PFSK-1 (cell line): ENCODE data around the gene AP5Z1.

Experiments
- FOXP2 ChIP-seq: optimal IDR thresholded peaks from 2 replicates; pipeline ENCODE3; 2011; ENCODE audit warnings: borderline replicate concordance, control low read depth, inconsistent platforms; ENCODE audit not compliant: insufficient read depth; ENCODE audit errors: extremely low read length, extremely low read depth
- POLR2AphosphoS5 ChIP-seq: IDR thresholded peaks from 2 replicates; pipeline ENCODE4 v1.6.1; 2012; ENCODE audit warnings: low read depth, mild to moderate bottlenecking, control low read depth, low read length, moderate library complexity
- REST ChIP-seq, 2 experiments: IDR thresholded peaks; 2 replicates each; pipeline versions ENCODE4 v1.6.1 to v1.8.0; 2011 to 2012; ENCODE audit warnings: low read depth in 2 of 2, low read length in 2 of 2, control low read depth in 1 of 2, inconsistent platforms in 1 of 2, mild to moderate bottlenecking in 1 of 2, moderate library complexity in 1 of 2; ENCODE audit not compliant: insufficient read depth in 1 of 2
- SIN3A ChIP-seq: IDR thresholded peaks from 2 replicates; pipeline ENCODE4 v1.6.1; 2012; ENCODE audit warnings: mild to moderate bottlenecking, low read length, moderate library complexity, borderline replicate concordance; ENCODE audit not compliant: insufficient read depth
- TAF1 ChIP-seq: IDR thresholded peaks from 2 replicates; pipeline ENCODE4 v1.6.1; 2012; ENCODE audit warnings: low read length, control low read depth, borderline replicate concordance; ENCODE audit not compliant: insufficient read depth

Gene AP5Z1

GRCh38 chr7:4763091-4763793 is 12.2 kb upstream of the AP5Z1 start:
- TF ChIP-seq POLR2AphosphoS5 (no peak), SIN3A (no peak), FOXP2 (no peak), TAF1 (no peak), REST (IDR thresholded peaks at IDR 0.05; ENCODE audit: insufficient read depth in 1 of 2, low read depth in 2 of 2, low read length in 2 of 2) (no peak)

GRCh38 chr7:4763794-4764185 is 11.6 kb upstream of the AP5Z1 start:
- TF ChIP-seq TAF1 (no peak), REST (IDR thresholded peaks at IDR 0.05; ENCODE audit: insufficient read depth in 1 of 2, low read depth in 2 of 2, low read length in 2 of 2) (no peak), POLR2AphosphoS5 (no peak), SIN3A (no peak), FOXP2 (no peak)

DNA sequence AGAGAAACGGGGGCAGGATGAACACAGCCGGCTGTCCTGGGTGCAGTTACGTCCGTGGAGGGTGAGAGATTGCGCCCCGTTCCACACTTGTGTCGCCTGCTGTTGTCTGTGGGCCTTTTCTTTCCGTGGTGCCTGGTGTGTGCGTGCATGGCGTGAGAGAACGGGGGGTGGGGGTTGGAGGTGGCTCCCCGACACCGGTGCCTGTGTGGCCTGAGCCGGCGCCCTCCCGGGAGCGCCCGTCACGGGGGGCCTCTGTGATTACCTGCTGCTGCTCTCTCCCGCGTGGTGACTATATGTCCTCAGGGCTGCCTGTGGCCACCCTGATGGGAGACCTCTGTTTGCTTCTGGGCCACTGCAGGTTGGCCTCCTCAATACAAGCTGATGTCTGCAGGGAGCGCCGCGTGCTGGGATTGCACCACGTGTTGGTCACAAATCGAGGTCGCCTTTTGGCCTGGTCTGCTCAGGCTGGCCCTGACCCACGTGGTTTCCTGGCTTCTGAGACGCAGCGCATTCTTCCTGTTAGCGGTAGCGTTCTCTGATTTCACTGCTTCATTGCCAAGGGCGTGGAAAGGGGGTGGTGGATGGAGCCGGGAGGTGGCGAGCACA is 10.9 kb upstream of the AP5Z1 start:
- TF ChIP-seq TAF1 (no peak), SIN3A (no peak), FOXP2 (no peak), REST (IDR thresholded peaks at IDR 0.05; ENCODE audit: insufficient read depth in 1 of 2, low read depth in 2 of 2, low read length in 2 of 2) (no peak), POLR2AphosphoS5 (no peak)

DNA sequence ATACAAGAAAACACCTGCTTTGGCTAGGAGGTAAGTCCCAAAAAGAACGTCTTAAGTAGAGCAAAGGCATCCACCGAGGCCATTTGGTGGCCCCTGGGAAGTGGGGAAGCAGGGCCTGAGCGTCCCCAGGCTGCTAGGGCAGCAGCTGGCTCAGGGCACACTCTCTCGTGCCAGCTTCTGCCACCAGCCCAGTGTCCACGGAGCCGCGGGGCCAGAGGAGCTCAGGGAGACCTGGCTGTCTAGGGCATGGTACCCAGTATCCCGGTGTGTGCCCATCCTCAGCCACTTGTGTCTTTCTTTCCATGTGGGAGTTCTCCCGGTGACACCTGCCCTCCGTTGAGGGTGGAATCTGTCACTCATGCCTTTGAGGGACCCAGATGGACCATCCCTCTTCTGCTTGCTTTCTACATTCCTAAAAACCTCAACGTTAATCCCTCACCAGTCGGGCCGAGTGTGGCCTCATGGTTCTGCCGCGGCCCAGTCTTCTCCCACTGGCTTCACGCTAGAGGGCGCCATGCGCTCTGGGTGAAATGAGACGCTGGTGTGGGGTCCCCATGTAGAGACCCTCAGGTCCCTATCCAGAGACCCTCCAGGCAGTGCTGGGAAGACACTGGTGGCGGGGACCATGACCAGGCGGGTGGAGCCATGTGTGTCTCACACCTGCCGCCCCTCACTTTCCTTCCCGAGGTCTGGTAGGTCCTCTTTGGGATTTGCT is 9.5 kb upstream of the AP5Z1 start:
- no peak for TF ChIP-seq SIN3A
- no peak for TF ChIP-seq POLR2AphosphoS5
- TF ChIP-seq FOXP2, result no peak
- no peak for TF ChIP-seq REST (IDR thresholded peaks at IDR 0.05; ENCODE audit: insufficient read depth in 1 of 2, low read depth in 2 of 2, low read length in 2 of 2)
